CD4-positive, alpha-beta T cell treated with Interleukin-12 subunit alpha and Interleukin-12 subunit beta, for 1 hour (primary cell): ENCODE data around the gene IGSF11.

Source experiments
- DNase-seq: peaks from one replicate; pipeline ENCODE4 v3.0.0-alpha.2; 2020

Gene IGSF11

GRCh38 chr3:118859950-118860349, 174.7 kb downstream of the IGSF11 start:
- no peak for DNase-seq

DNA sequence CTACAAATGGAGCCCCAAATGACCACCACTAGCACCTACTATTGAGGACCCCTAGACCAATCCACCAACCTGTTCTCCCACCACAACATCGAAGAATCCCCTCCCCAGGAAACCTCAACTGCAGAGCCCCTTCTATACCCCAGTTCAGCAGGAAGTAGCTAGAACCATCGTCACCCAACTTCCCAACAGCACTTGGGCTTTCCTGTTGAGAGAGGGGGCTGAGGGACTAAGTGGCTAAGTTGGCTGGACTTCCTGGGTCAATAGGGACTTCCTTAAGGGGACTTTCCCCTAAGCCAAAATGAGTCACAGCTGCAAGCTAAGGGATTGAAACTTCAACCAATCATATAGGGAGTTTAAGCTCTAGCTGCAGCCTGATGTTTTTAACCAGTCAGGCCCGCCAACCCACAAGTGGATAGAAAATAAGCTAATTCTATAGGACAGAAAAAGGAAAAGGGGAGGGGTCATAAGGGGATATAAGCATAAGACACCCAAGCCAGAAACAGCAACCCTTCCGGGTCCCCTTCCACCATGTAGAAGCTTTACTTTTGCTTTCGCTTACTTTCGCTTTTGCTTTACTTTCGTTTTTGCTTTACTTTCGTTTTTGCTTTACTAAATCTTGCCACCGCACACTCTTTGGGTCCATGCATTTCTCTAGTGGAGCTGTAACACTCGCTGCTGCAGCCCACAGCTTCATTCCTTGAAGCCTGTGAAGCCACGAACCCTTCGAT, 183.0 kb downstream of the IGSF11 start:
- peak; percentile 55 for DNase-seq

GRCh38 chr3:118850687-118851086, 184.0 kb downstream of the IGSF11 start:
- no peak for DNase-seq
